ENCODE measurements around the gene EML4. TPM values are rescaled to one million over a fixed set of nuclear protein-coding genes. Genes with fewer than 3 reads are reported as not detected.

Gene EML4
- polyA plus RNA-seq, 1 experiment, result 81.0 TPM

DNA sequence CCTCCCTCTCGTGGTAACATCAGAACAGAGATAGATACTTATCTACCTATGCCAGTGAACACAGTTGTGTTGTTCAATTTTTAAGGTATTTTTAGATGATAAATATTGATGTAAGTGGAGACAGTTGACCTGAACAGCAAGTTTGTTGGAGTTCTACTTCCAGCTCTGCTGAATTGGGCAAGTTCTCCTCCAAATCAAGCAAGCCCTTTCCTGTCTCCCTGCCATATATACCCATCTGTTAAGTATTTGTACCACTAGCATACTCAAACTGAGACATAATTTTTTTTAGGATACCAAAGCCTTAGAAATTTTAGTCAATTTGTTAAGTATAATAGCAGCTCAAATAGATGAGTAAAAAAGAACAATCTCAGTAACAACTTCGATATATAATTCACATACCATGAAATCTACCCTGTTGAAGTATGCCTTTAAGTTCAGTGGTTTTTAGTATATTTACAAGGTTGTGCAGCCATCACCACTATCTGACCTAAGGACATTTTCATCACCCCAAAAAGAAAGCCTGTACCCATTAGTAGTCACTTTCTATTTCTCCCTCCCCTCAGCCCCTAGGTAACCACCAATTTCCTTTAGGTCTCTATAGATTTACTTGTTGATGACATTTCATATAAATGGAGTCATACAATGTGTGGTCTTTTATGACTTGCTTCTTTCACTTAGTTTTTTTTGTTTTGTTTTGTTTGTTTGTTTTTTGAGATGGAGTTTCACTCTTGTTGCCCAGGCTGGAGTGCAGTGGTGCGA is 130.0 kb downstream of the EML4 start:
- Histone ChIP-seq H3K27me3 (ENCODE audit: control insufficient read depth, insufficient read depth, low read length) (no peaks in the 10 kb centered on the region), H3K9me3 (ENCODE audit: control insufficient read depth, insufficient read depth, low read length) (no peaks in the 10 kb centered on the region), H3K27ac (ENCODE audit: low read depth, low read length) (no peak overlapping the region), H3K4me3 (ENCODE audit: low read depth, low read length) (no peak overlapping the region)
- DNase-seq (ENCODE audit: low read depth, low spot score), result no peak
- ChIA-PET CTCF (interaction anchor here (0.6 to 1.1 kb wide), 2 partner anchors 10 to 21 kb away, joined by 7 to 10 read pairs; no protein-coding TSS in a partner anchor), POLR2A (no interaction called here)
- TF ChIP-seq, protein P1, sequence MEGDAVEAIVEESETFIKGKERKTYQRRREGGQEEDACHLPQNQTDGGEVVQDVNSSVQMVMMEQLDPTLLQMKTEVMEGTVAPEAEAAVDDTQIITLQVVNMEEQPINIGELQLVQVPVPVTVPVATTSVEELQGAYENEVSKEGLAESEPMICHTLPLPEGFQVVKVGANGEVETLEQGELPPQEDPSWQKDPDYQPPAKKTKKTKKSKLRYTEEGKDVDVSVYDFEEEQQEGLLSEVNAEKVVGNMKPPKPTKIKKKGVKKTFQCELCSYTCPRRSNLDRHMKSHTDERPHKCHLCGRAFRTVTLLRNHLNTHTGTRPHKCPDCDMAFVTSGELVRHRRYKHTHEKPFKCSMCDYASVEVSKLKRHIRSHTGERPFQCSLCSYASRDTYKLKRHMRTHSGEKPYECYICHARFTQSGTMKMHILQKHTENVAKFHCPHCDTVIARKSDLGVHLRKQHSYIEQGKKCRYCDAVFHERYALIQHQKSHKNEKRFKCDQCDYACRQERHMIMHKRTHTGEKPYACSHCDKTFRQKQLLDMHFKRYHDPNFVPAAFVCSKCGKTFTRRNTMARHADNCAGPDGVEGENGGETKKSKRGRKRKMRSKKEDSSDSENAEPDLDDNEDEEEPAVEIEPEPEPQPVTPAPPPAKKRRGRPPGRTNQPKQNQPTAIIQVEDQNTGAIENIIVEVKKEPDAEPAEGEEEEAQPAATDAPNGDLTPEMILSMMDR (IDR thresholded peaks at IDR 0.05; ENCODE audit: low read depth, low read length), result no peak

GRCh38 chr2:42300527-42300926 is 131.4 kb downstream of the EML4 start:
- H3K4me3 ChIP-seq (ENCODE audit: low read depth, low read length), result no peak overlapping the region
- POLR2A ChIA-PET, result no interaction called here
- CTCF ChIA-PET, result no interaction called here
- no peaks in the 10 kb centered on the region for H3K9me3 ChIP-seq (ENCODE audit: control insufficient read depth, insufficient read depth, low read length)
- H3K27me3 ChIP-seq (ENCODE audit: control insufficient read depth, insufficient read depth, low read length), result no peaks in the 10 kb centered on the region
- TF ChIP-seq, protein P1 (IDR thresholded peaks at IDR 0.05; ENCODE audit: low read depth, low read length), result no peak
- no peak for DNase-seq (ENCODE audit: low read depth, low spot score)
- H3K27ac ChIP-seq (ENCODE audit: low read depth, low read length), result no peak overlapping the region

DNA sequence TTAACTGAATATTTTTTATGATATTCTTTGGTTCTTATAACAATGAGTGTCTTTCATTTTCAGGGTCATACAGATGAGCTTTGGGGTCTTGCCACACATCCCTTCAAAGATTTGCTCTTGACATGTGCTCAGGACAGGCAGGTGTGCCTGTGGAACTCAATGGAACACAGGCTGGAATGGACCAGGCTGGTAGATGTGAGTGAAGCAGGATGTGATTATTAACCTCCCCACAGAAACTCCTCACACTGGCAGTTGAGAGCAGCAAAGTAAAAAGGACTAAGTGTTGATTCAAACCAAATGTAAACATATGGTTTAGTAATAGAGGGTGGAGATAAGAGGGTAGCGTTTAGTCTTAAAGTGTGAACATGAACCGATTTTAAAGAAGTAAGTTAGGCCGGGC is 134.1 kb downstream of the EML4 start:
- Histone ChIP-seq H3K27me3 (ENCODE audit: control insufficient read depth, insufficient read depth, low read length) (no peaks in the 10 kb centered on the region), H3K9me3 (ENCODE audit: control insufficient read depth, insufficient read depth, low read length) (no peaks in the 10 kb centered on the region), H3K27ac (ENCODE audit: low read depth, low read length) (no peak overlapping the region), H3K4me3 (ENCODE audit: low read depth, low read length) (no peak overlapping the region)
- no peak for DNase-seq (ENCODE audit: low read depth, low spot score)
- ChIA-PET POLR2A (no interaction called here), CTCF (no interaction called here)
- TF ChIP-seq, protein P1 (IDR thresholded peaks at IDR 0.05; ENCODE audit: low read depth, low read length), result no peak

- no peak for DNase-seq (ENCODE audit: low read depth, low spot score)
- no peak overlapping the region for H3K4me3 ChIP-seq (ENCODE audit: low read depth, low read length)
- no peak overlapping the region for H3K27ac ChIP-seq (ENCODE audit: low read depth, low read length)
- H3K9me3 ChIP-seq (ENCODE audit: control insufficient read depth, insufficient read depth, low read length), result no peaks in the 10 kb centered on the region
- CTCF ChIA-PET, result no interaction called here
- no peaks in the 10 kb centered on the region for H3K27me3 ChIP-seq (ENCODE audit: control insufficient read depth, insufficient read depth, low read length)
- POLR2A ChIA-PET, result no interaction called here
- TF ChIP-seq, protein P1 (IDR thresholded peaks at IDR 0.05; ENCODE audit: low read depth, low read length), result no peak
These were observed 135.0 kb downstream of the EML4 start for GRCh38 chr2:42304059-42304713.

DNA sequence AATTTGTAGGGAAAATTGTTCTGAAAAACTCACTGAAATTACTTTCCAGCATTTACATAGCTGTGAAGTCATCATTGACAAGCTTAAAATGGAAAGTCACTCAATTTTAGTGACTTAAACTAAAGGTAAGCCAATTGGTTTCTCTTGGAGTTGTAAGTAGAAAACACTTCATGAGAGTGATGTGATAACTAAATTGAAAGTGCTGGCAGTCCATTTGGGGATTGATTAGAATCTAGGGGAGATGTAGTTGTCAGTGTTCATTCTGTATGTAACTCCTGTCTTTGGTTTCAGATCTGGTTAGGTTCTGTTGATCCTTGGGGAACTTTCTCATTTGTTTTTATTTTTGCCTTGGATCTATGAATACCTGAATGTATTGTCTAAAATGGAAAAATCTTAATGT is 138.0 kb downstream of the EML4 start:
- no peaks in the 10 kb centered on the region for H3K27me3 ChIP-seq (ENCODE audit: control insufficient read depth, insufficient read depth, low read length)
- ChIA-PET POLR2A (no interaction called here), CTCF (no interaction called here)
- no peak overlapping the region for H3K27ac ChIP-seq (ENCODE audit: low read depth, low read length)
- no peak overlapping the region for H3K4me3 ChIP-seq (ENCODE audit: low read depth, low read length)
- TF ChIP-seq, protein P1 (IDR thresholded peaks at IDR 0.05; ENCODE audit: low read depth, low read length), result no peak
- no peaks in the 10 kb centered on the region for H3K9me3 ChIP-seq (ENCODE audit: control insufficient read depth, insufficient read depth, low read length)
- DNase-seq (ENCODE audit: low read depth, low spot score), result no peak
